GM18511 (cell line): Measurements from ENCODE around the gene DAPK2.
"Not testable (repeated sequence)": the region's sequence is repeated elsewhere in the genome, so short reads cannot be mapped to it uniquely, and the experiment has no call there.

Experiments used
- ATAC-seq: cut with Tn5 transposase; IDR thresholded peaks from one replicate; pipeline ENCODE4 v1.9.1; 2021; ENCODE audit warnings: mild to moderate bottlenecking, moderate library complexity; ENCODE audit not compliant: unreplicated experiment

The DAPK2 gene

DNA sequence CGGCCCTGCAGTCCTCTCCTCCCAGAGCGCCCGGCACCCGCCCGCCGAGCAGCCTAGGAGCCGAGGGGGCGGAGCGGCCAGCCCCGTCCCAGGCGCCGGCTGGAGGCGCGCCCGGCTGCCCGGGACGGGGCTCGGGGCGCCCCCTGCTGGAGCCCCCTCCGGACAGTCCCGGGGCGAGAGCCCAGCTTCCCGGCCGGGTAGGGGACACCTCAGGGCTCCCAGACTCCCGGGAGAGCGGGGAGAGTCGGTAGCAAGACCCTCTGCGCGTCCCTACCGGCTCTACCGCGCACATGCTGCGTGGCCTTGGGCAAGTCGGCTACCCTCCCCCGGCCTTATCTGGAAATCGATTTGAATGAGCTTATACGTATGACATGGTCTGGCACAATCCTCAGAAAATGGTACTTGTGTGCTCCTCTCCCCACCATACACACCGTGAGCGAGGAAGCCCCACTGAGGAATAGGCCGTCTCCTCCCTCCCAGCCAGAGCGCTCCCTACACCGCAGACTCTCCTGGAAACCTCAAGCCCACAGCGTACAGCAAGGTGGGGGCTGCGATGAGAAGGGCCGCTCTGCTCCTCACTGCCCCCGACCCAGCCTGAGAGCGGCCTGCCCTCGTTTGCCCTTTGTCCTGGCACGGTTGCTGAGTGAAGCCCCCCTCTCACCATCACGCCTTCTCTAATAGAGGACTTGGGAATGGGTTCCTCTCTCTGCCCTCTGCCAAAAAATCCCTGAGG is at the start of gene DAPK2:
DAPK2 (minus strand) TSS at position 65 of the 733 bp plus-strand sequence. CDS start 6,224 bp downstream, outside the sequence.
- peak; percentile 69 for ATAC-seq

DNA sequence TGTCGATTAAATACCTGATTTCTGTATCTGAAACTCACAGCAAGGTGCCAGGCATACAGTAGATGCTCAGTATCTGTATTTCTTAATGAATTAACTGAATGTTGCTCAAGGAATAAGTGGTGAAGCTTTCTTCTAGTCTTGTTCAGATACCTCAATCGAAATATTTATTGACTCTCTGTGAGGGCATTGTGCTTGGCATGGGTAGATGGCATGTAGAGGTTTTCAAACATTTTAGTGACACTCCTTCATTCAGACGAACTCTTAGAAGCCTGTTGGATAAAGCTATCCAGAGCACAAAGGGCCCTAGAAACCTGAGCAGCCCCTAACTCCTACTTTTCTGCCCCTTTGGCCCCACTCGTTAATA is 49.1 kb upstream of the DAPK2 start:
- ATAC-seq: no peak

GRCh38 chr15:64093627-64094417 is 47.5 kb upstream of the DAPK2 start, which contains the start of gene CIAO2A:
CIAO2A (minus strand) TSS chr15:64093838; CDS start chr15:64093768, 70 bp downstream.
- peak; percentile 70 for ATAC-seq

- ATAC-seq: peak; percentile 31
Observed at GRCh38 chr15:64092864-64093626, 46.8 kb upstream of the DAPK2 start.

- no peak for ATAC-seq
Observed at GRCh38 chr15:64092075-64092820, 46.0 kb upstream of the DAPK2 start.

DNA sequence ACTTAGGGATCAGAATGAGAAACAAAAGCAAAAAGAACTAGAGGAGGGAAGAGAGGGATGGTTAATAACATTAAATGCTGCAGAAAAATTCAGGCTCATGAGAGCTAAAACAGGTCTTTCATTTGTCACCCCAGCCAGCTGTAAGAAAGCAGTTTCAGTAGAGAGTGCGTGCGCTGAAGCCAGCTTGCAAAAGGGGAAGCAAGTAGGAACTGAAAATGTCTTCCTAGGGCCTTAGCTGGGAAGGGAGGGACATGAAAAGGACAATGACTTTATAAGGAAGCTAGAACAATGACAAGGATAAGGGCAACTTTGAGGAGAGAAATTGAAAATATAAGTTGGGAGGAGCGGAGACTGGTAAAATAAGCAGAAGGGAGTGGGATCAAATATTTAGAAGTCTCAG is 44.2 kb upstream of the DAPK2 start:
- ATAC-seq: no peak

GRCh38 chr15:64089543-64090280 is 43.4 kb upstream of the DAPK2 start:
- no peak for ATAC-seq

DNA sequence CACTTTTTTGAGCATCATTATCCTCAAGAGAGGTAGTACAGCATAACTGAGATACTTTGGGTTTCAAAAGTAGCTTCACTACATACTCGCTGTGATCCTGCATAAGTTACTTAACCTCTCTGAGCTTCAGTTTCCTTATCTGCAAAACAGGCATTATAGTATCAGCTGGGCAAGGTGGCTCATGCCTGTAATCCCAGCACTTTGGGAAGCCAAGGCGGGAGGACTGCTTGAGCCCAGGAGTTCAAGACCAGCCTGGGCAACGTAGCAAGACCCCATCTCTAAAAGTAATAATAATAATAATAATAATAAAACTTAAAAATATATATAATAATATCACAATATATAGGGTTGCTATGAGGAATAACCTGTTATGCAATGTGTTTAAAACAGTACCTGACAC is 36.5 kb upstream of the DAPK2 start:
- no peak for ATAC-seq

GRCh38 chr15:64073496-64073895 is 27.2 kb upstream of the DAPK2 start:
- not testable (repeated sequence) for ATAC-seq

DNA sequence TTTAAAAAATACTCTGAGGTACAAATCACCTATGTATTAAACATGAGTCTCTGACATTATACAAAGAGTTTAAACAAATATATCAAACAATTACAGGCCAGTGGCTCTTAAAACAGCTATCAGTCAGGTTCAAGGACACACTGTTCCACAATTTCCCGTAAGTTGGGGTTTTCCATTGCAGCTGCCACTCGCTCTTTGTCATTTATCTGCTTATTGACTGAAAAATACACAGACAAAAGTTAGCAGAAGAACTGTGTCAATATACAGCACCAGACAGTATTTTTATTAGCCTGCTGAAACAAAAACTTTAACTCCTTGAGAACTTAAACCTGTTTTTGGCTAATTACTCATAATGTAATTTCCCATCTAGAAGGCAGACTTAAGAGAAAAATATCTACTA is 26.5 kb upstream of the DAPK2 start:
- no peak for ATAC-seq

- ATAC-seq: no peak
Observed at GRCh38 chr15:64071931-64072765, 25.9 kb upstream of the DAPK2 start.

DNA sequence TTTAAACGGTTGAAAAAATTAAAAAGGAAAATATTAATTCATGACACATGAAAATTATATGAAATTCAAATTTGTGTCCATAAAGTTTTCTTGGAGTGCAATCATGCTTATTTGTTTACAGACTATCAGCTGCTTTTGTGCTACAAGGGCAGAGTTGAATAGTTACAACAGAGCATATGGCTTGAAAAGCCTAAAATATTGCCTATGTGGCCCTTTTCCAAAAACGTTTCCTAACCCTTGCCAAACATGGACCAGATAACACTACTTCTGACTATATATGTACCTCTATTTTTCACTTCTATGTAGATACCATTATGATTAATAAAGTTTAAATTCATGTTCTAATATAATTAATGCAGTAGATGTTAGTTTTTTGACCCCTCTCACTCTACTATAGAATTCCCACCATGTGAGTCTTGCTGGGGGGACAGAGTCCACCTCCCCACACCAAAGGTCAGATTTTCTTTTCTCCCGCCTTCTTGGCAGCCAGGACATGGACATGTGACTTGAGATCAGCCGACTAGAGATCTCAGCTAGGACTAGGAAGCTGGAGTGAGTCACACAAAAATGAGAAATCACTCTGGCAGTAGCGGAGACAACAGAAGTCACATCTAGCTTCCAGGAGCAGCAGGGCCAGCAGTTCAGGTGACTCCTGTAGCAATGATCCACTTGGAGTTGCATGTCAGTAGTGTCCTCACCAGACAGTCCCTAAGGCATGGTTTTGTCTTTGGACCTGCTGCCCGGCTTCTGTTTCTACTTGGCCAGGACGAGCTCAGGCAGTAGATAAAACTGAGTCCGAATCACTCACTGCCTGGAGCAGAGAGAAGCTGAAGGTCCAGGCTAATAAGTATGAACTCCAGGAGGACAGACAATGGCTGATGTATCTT is 24.9 kb upstream of the DAPK2 start:
- ATAC-seq: no peak

DNA sequence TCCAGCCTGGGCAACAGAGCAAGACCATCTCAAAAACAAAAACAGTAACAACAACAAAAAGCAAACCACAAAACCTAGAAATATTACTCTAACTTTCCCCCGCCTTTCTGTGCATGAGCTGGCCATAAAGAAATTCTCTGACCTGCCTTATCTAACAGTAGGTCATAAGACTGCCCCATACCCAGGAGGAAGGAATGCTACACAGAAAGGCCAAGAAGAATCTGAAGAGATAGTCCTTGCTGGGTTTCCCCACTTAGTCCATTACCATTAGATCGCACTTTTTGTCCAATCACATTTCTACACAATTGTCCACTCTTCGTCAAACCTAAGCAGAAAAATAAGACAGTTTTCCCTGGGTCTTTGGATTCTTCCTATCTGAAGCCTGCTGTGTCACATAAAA is 23.8 kb upstream of the DAPK2 start:
- ATAC-seq: no peak

DNA sequence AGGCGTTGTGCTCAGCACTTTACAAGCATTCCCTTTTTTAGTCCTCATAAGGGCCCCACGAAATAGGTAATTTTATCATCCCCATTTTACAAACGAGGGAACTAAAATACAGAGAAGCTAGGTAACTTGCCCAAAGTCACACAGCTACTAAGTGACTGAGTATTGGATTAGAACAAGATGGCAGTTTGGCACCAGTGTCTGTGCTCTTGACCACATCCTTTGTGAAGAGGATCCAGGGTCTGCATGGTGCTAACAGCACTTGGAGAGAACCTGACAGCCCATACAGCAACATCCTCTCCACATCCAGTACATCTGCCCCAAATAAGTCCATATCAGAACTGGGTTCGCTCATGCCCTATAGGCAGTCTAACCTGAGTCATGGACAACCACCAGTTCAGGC is 21.8 kb upstream of the DAPK2 start:
- ATAC-seq: no peak

DNA sequence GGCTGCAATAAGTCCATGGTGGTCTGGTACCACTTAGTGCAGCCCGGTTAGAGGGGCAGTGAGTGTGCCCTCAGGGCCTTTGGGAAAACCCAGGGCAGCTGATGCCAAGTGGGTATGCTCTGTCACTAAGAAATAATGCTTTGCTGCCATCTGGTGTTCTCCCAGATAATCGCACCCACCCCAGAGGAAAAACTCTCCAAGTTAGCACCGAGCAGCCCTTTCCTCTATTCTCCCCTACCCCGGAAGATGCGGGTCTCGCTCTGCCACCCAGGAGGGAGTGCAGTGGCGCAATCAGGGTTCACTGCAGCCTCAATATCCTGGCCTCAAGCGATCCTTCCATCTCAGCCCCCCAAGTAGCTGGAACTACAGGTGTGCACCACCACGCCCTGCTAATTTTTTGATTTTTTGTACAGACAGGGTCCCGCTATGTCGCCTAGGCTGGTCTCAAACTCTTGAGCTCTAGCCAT is 21.3 kb upstream of the DAPK2 start:
- ATAC-seq: no peak

GRCh38 chr15:64066451-64066850 is 20.2 kb upstream of the DAPK2 start:
- no peak for ATAC-seq

DNA sequence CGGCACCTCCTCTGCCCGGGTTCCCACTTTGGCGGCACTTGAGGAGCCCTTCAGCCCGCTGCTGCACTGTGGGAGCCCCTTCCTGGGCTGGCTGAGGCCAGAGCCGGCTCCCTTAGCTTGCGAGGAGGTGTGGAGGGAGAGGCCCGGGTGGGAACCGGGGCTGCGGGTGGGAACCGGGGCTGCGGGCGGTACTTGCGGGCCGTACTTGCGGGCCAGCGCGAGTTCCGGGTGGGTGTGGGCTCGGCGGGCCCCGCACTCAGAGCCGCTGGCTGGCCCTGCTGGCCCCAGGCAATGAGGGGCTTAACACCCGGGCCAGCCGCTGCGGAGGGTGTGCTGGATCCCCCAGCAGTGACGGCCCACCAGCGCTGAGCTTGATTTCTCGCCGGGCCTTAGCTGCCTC is 14.4 kb upstream of the DAPK2 start:
- no peak for ATAC-seq

DNA sequence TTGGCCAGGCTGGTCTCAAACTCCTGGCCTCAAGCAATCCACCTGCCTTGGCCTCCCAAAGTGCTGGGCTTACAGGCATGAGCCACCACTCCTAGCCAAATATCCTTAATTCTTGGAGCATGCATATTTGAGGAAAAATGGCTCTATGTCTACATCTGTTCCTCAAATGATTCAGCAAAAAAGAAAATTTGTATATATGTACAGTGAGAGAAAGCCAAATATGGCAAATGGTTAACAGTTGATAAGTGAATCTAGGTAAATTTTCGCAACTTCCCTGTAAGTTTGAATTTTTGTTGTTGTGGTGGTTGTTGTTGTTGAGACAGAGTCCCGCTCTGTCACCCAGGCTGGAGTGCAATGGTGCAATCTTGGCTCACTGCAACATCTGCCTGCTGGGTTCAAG is 12.8 kb upstream of the DAPK2 start:
- ATAC-seq: not testable (repeated sequence)
